DOHH2 (cell line): Measurements from ENCODE around the gene TUBD1.

Experiments
- H3F3A ChIP-seq: fragments of 200-600 bp; sonication (generic), shearing (Covaris generic); 2 replicates; pipeline ENCODE4 v1.6.0; 2016; ENCODE audit warnings: antibody characterized with exemption, mild to moderate bottlenecking; ENCODE audit not compliant: control insufficient read depth, insufficient read depth
- H3K27ac ChIP-seq: fragments of 200-600 bp; sonication (generic); 2 replicates; pipeline ENCODE4 v1.5.1; 2014; ENCODE audit warnings: low read depth, mild to moderate bottlenecking, low read length, moderate library complexity
- H3K27me3 ChIP-seq: fragments of 200-600 bp; sonication (generic); 2 replicates; pipeline ENCODE4 v1.6.1; 2014; ENCODE audit warnings: mild to moderate bottlenecking, low read length, mixed read lengths; ENCODE audit not compliant: control insufficient read depth
- H3K36me3 ChIP-seq: fragments of 200-600 bp; sonication (generic); 2 replicates; pipeline ENCODE4 v1.6.1; 2014; ENCODE audit warnings: mild to moderate bottlenecking, low read length, moderate library complexity, mixed read lengths; ENCODE audit not compliant: control insufficient read depth
- H3K4me1 ChIP-seq: fragments of 200-600 bp; sonication (generic); 2 replicates; pipeline ENCODE4 v1.6.1; 2014; ENCODE audit warnings: mild to moderate bottlenecking, low read length, mixed read lengths; ENCODE audit not compliant: control insufficient read depth
- H3K4me2 ChIP-seq: fragments of 200-600 bp; sonication (generic); 2 replicates; pipeline ENCODE4 v1.6.0; 2014; ENCODE audit warnings: mild to moderate bottlenecking, low read length, moderate library complexity
- H3K4me3 ChIP-seq: fragments of 200-600 bp; sonication (generic); 2 replicates; pipeline ENCODE4 v1.5.1; 2014; ENCODE audit warnings: mild to moderate bottlenecking, low read length, mixed read lengths
- H3K79me2 ChIP-seq: fragments of 200-600 bp; sonication (generic); 2 replicates; pipeline ENCODE4 v1.6.1; 2014; ENCODE audit warnings: mild to moderate bottlenecking, low read length, mixed read lengths; ENCODE audit not compliant: control insufficient read depth
- H3K9me2 ChIP-seq: fragments of 200-600 bp; sonication (generic); replicated peaks from 2 replicates; pipeline ENCODE4 v1.6.1; 2014; ENCODE audit warnings: mild to moderate bottlenecking, low read length, mixed read lengths; ENCODE audit not compliant: control insufficient read depth
- H3K9me3 ChIP-seq: fragments of 200-600 bp; sonication (generic); 2 replicates; pipeline ENCODE4 v1.6.1; 2014; ENCODE audit warnings: antibody characterized with exemption, low read length, mixed read lengths; ENCODE audit not compliant: control insufficient read depth, insufficient read depth
- H4K20me1 ChIP-seq: fragments of 200-600 bp; sonication (generic); 2 replicates; pipeline ENCODE4 v1.6.0; 2014; ENCODE audit warnings: low read depth, mild to moderate bottlenecking, antibody characterized with exemption, low read length, moderate library complexity; ENCODE audit not compliant: control insufficient read depth, insufficient read depth
- CTCF ChIP-seq: fragments of 200-600 bp; sonication (generic); IDR thresholded peaks from one replicate; pipeline ENCODE4 v1.5.1; 2014; ENCODE audit warnings: antibody characterized with exemption, mild to moderate bottlenecking, low read depth, low read length; ENCODE audit not compliant: poor library complexity, severe bottlenecking
- EZH2phosphoT487 ChIP-seq: fragments of 200-600 bp; sonication (generic); IDR thresholded peaks from 2 replicates; pipeline ENCODE4 v1.6.1; 2017; ENCODE audit warnings: borderline replicate concordance, mild to moderate bottlenecking, antibody characterized with exemption, low read length, moderate library complexity, mixed read lengths

TUBD1 gene

DNA sequence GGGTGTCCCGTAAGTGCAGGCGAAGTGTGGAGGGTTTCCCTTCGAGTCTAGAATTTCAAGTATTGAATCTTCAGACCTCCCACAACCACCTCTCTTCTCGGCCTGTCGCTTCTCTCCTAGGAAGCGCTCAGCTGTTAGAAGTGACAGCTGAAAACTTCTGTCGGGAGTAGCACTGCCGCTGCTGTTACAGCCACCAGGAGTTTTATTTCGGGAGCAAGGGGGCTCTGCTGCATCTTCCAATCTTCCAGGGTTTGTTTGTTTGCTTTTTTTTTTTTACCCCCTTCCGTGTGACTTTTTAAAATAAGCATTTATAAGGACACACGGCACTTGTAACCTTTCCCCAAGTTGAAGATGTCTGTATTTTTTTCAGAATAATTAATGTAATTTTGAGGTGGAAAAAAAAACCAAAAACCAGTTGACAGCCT, 945 bp upstream of the TUBD1 start:
- H3K27ac ChIP-seq, result peak overlapping the region; percentile 59
- H3F3A ChIP-seq, result no peaks in the 10 kb centered on the region
- no peaks in the 10 kb centered on the region for H3K27me3 ChIP-seq
- peaks cover 23% of the 10 kb centered on the region for H3K36me3 ChIP-seq
- no peaks in the 10 kb centered on the region for H3K9me2 ChIP-seq
- TF ChIP-seq EZH2phosphoT487 (no peak), CTCF (no peak)
- peak overlapping the region; percentile 80 for H3K4me2 ChIP-seq
- peaks cover 16% of the 10 kb centered on the region for H3K4me1 ChIP-seq
- H4K20me1 ChIP-seq, result peaks cover 10% of the 10 kb centered on the region
- peak overlapping the region; percentile 88 for H3K4me3 ChIP-seq
- H3K9me3 ChIP-seq, result no peaks in the 10 kb centered on the region
- H3K79me2 ChIP-seq, result peaks cover 81% of the 10 kb centered on the region

DNA sequence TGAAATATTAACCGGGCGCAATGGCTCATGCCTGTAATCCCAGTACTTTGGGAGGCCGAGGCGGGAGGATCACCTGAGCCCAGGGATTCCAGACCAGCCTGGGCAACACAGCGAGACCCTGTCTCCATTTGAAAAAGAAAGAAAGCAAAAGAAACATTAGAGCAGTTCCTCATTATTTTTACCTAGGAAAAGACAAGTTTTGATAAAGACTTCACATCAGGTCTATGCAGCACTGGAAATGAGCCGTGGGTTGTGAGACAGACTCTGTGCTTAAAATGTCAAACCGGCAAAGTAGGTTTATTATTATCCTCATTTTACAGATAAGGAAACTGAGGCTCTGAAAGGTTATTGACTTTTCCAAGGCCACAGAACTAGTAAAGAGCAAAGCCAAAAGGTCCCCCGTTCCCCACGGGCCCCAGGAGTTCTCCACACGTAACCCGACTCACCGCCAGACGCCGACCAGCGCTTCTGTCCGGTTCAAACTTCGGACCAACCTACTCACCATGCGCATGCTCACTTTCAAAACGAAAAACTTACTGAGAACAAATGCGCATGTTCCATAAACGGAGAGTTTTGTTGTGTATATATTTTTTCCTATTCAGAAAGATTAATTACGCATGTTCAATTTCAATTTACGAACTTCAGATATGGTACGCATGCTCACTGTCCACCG, 356 bp downstream of the TUBD1 start:
- no peaks in the 10 kb centered on the region for H3F3A ChIP-seq
- peaks cover 16% of the 10 kb centered on the region for H3K4me1 ChIP-seq
- peaks cover 68% of the 10 kb centered on the region for H3K79me2 ChIP-seq
- no peak for TF ChIP-seq EZH2phosphoT487
- no peak for TF ChIP-seq CTCF
- H4K20me1 ChIP-seq, result peaks cover 10% of the 10 kb centered on the region
- peaks cover 26% of the 10 kb centered on the region for H3K36me3 ChIP-seq
- H3K27ac ChIP-seq, result peak overlapping the region; percentile 59
- no peaks in the 10 kb centered on the region for H3K9me2 ChIP-seq
- no peaks in the 10 kb centered on the region for H3K27me3 ChIP-seq
- H3K4me2 ChIP-seq, result peak overlapping the region; percentile 70
- H3K4me3 ChIP-seq, result peak overlapping the region; percentile 88
- H3K9me3 ChIP-seq, result no peaks in the 10 kb centered on the region

- Histone ChIP-seq H3K36me3 (peaks cover 16% of the 10 kb centered on the region), H3K79me2 (peaks cover 51% of the 10 kb centered on the region), H3K9me3 (no peaks in the 10 kb centered on the region), H3F3A (no peaks in the 10 kb centered on the region), H3K4me1 (peaks cover 16% of the 10 kb centered on the region), H3K27ac (no peak overlapping the region), H4K20me1 (peaks cover 7% of the 10 kb centered on the region; the same call in 1 of the 2 replicates), H3K27me3 (no peaks in the 10 kb centered on the region), H3K4me3 (no peak overlapping the region), H3K4me2 (no peak overlapping the region), H3K9me2 (no peaks in the 10 kb centered on the region)
- TF ChIP-seq EZH2phosphoT487, result no peak
- no peak for TF ChIP-seq CTCF
Measured at GRCh38 chr17:59890720-59891119, 2.0 kb downstream of the TUBD1 start.
